DOHH2 (cell line): ENCODE measurements around the gene ACE.

ENCODE experiments used
- EZH2phosphoT487 ChIP-seq: fragments of 200-600 bp; sonication (generic); IDR thresholded peaks from 2 replicates; pipeline ENCODE4 v1.6.1; 2017; ENCODE audit warnings: borderline replicate concordance, mild to moderate bottlenecking, antibody characterized with exemption, low read length, moderate library complexity, mixed read lengths
- TF ChIP-seq, protein P1 (sequence below): fragments of 200-600 bp; sonication (generic); IDR thresholded peaks from one replicate; pipeline ENCODE4 v1.5.1; 2014; ENCODE audit warnings: antibody characterized with exemption, mild to moderate bottlenecking, low read depth, low read length; ENCODE audit not compliant: poor library complexity, severe bottlenecking

DNA sequence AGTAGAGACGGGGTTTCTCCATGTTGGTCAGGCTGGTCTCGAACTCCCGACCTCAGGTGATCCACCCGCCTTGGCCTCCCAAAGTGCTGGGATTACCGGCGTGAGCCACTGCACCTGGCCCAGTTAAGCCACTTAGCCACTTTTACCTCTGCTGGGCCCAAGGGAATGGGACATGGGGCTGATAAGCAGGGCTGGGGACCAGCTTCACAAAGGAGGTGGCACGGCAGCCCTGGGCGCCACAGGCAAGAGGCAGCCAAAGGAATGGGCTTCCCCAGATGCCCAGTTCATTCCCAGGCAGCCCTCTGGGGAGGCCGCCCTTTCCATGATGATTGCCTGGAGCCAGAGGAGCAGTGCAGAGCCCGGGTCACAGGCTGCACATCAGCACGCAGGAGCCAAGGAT is 25.7 kb upstream of the ACE start:
- TF ChIP-seq EZH2phosphoT487, result no peak
- TF ChIP-seq, protein P1, sequence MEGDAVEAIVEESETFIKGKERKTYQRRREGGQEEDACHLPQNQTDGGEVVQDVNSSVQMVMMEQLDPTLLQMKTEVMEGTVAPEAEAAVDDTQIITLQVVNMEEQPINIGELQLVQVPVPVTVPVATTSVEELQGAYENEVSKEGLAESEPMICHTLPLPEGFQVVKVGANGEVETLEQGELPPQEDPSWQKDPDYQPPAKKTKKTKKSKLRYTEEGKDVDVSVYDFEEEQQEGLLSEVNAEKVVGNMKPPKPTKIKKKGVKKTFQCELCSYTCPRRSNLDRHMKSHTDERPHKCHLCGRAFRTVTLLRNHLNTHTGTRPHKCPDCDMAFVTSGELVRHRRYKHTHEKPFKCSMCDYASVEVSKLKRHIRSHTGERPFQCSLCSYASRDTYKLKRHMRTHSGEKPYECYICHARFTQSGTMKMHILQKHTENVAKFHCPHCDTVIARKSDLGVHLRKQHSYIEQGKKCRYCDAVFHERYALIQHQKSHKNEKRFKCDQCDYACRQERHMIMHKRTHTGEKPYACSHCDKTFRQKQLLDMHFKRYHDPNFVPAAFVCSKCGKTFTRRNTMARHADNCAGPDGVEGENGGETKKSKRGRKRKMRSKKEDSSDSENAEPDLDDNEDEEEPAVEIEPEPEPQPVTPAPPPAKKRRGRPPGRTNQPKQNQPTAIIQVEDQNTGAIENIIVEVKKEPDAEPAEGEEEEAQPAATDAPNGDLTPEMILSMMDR, result no peak
